Kidney capillary endothelial cell (primary cell): ENCODE data around the gene CDK5RAP2.
A peak's percentile ranks its signal among the peaks of the same experiment; 100 is the strongest.

Source experiments
- DNase-seq: peaks from one replicate; pipeline ENCODE4 v3.0.0-alpha.2; 2018; ENCODE audit warnings: low spot score

The CDK5RAP2 gene

GRCh38 chr9:120434532-120434931, 145.4 kb downstream of the CDK5RAP2 start:
- no peak for DNase-seq

DNA sequence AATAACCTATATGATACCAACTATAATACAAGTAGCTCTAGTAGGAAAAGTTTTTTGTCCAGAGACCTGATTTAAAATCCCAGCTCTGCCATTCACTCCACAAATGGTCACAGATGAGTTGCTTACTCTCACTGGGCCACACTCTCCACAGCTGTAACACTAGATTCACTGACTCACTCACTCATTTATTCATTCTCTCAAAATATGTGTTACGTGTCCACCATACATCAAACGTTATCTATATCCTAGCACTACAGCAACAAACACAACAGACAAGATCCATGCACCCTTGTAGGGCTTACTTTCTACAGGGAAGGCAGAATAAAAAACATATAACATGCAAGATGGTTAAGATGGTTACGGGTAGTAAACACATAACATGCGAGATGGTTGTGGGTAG, 146.3 kb downstream of the CDK5RAP2 start:
- no peak for DNase-seq

DNA sequence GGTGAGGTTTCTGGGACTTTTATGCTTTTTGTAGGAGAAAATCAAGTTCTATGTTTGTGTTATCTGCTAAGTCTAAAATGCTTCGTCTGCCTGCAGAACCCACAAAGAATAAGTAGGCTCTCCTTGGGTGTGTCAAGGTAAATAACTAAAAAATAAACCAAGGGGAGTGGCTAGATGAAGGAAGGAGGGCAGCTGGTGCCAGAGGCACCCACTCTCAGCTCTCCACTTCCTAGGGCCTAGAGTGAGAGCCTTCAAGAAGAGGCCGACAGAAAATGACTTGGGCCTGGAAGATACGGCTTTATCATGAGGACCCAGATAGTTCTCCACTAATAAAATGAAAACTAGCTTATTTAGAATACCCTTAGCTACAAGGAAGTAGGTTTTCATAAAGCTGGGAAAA, 147.4 kb downstream of the CDK5RAP2 start:
- DNase-seq = no peak

- DNase-seq = peak; percentile 4
These were observed 148.7 kb downstream of the CDK5RAP2 start for GRCh38 chr9:120431268-120431667.

GRCh38 chr9:120424248-120424647, 155.7 kb downstream of the CDK5RAP2 start:
- no peak for DNase-seq

- no peak for DNase-seq
These were observed 156.2 kb downstream of the CDK5RAP2 start for GRCh38 chr9:120423812-120424211.

GRCh38 chr9:120421977-120422376, 158.0 kb downstream of the CDK5RAP2 start:
- DNase-seq = no peak

GRCh38 chr9:120418315-120418714, 161.7 kb downstream of the CDK5RAP2 start:
- DNase-seq = no peak

GRCh38 chr9:120416781-120417427, 163.1 kb downstream of the CDK5RAP2 start:
- DNase-seq = no peak

DNA sequence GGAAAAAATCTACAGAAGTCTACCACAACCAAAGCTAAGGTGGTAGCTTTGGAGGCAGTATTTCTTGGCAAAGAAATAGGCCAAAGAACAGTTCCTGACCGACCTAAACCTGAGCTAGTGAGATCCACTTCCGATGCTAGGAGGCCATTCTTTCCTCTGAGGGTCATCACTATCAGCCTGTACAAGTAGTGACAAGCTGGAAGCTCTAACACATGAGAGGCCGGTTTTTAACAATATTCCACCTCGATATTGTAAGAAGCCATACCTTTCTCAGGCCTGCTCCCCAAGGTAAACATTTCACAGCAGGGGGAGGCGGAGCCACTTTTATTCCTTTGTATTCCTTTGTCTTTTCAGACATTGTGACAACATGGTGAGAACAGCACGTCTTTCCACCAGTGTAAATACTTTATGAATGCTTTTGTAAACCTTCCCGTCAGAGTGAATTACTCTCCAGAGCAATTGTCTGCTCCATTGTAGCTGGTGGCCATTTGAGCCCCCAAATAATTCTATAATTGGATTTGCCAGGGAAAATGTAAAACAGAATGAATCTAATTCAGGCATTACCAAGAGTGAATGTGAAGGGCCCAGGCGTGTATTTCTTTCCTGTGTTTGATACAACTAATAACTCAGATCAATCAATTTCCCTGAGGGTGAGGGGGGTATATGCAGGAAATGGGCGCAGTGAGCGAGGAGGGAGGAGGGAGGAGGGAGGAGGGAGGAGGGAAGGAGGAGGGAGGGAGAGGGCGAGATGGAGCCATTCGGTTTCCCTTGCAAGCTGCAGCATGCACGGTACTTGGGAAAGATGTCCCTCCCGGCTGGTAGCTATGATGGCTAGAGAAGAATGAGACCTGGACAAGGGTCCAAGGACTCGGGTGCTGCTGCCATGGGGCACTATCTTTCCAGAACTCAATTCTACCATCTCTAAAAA, 166.6 kb downstream of the CDK5RAP2 start:
- no peak for DNase-seq

- DNase-seq = no peak
These were observed 167.5 kb downstream of the CDK5RAP2 start for GRCh38 chr9:120412425-120412951.

DNA sequence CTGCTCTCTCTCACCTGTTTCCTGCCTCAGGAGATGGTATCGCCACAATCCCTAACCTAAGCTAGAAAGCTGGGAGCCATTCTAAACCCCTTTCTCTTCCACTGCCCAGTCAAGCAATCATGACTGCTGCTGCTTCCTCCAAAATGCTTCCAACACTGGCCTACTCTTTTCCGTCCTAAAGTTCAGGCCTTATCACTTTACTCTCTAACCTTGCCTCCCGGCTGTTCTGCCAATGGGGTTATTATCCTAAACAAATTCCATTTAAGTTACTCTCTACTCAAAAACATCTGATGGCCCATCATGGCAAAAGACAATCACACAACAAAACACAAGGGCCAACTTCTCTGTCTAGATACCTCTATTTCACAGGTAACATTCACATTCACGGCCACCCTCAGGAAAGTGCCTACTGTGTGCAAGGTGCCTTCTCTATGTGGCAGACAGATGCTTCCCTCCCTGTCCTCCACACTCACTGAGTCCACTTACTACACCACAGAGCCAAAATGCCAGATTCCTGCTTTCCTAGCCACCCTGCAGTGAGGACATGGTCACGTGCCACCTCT, 168.0 kb downstream of the CDK5RAP2 start:
- no peak for DNase-seq

GRCh38 chr9:120410925-120411501, 169.0 kb downstream of the CDK5RAP2 start:
- no peak for DNase-seq

GRCh38 chr9:120408680-120409258, 171.2 kb downstream of the CDK5RAP2 start:
- DNase-seq = no peak

DNA sequence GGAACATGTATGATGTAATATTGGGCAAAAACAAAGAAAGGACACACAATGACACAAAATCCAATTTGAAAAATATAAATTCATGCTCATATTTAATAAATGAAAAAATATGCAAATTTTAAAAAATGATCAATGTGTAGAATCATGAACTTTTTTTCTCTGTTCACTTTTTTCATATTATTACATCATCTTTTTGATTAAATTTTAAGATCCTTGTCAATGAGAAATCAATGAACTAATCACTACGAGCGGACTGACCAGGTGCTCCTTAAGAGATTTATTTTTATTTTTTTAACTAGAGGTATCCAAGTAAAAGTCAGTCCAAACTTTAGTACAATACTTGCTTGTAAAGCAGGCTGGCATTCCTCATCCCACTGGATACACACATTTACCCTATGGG, 174.1 kb downstream of the CDK5RAP2 start:
- no peak for DNase-seq

- no peak for DNase-seq
These were observed 174.8 kb downstream of the CDK5RAP2 start for GRCh38 chr9:120405134-120405533.

DNA sequence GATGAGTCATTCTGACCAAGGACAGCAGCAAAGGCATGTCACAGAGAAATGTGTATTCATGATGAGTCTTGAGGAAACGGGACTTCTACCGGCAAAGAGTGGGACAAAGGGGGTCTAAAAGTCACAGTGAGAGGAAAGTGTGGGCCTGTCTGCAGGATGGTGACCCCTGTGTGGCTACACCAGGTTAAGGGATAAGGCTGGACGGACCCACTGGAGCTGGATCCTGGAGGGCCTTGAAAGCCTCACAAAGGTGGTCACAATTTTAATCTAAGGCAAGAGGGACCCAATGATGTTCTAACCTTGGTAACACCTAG, 176.5 kb downstream of the CDK5RAP2 start:
- no peak for DNase-seq

DNA sequence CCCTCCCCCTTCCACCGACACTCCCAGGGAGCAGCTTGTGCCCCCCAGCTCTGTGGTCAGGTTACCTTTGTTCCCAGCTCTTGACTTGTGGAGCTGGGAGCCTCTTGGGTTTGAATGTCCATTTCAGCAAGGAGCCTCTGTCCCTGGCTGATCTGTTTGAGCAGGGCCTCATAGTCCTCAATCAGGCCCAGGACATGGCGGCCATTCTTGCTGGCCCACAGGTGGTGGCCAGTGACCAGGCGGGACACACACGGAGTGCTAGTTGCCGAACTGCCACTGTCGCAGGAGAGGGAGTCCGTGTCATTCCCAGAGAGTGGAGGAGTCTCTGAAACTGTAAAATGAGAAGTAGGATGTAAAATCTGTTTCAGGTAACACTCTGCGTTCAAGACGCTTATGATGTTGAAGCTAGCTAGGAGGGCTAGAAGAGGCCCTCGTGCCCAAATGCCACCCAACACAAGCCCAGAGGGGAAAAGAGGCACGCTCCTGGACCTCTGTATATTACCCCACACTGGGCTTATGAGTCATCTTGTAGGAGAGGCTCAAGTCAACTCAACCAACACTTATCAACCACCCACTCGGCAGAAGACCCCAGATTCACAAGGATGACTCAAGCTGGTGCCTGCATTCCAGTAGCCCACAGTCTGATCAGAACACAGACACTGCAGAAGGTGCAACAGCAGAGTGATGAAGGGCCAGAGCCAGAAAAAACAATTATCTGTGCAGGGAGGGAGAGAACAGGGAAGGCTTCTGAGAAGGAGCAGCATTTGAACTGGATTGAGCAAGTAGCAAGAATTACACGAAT, 177.0 kb downstream of the CDK5RAP2 start:
- peak; percentile 36 for DNase-seq

GRCh38 chr9:120399940-120400339, 180.0 kb downstream of the CDK5RAP2 start:
- no peak for DNase-seq

DNA sequence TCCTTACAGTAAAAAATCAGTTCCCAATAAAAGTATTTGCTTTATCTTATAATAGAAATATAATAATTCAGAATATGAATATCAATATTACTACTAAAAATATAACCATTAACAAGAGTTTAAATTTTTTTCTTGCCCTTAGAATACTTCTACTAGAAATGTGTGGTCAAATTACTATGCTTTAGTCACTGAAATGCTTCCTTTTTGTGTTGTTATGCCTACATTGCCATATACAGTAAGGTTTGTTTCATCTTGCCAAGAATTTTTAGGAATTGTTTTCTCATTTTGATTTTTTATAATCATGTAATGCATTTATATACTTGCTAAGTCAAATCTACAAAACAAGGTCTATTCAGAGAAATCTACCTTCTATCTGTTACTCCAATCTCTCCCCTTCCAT, 181.7 kb downstream of the CDK5RAP2 start:
- no peak for DNase-seq

DNA sequence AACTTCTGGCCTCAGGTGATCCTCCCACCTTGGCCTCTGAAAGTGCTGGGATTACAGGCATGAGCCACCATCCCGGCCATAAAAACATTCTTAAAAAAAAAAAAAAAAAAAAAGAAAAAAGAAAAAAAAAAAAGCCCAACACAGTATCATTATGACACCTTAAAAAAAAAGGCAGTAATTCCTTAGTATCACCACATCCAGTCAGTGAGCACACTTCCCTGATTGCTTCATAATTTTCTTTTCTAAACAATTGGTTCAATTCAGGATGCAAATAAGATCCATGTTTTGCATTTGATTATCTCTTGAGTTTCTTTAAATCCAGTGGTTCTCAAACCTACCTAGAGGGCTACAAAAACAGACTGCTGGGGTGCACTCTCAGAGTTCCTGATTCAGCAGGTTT, 182.5 kb downstream of the CDK5RAP2 start:
- no peak for DNase-seq
